HCT116 (cell line): ENCODE measurements around the gene OGA. TPM values are rescaled to one million over a fixed set of nuclear protein-coding genes. Genes with fewer than 3 reads are reported as not detected.

Source experiments
- ATAC-seq: fragments of 200-7000 bp; cut with Tn5 transposase; 2 replicates; pipeline ENCODE4 v1.9.1; 2020; ENCODE audit warnings: mild to moderate bottlenecking, moderate library complexity
- BruUV-seq: library from RNA; stranded (reverse); fragments of 400-500 nt; replicated peaks from 2 replicates; lab custom pipeline; 2021; lab: Mats Ljungman, UMichigan
- CTCF ChIA-PET: fragments of 300-600 bp; sonication (Branson Sonifier 250); formaldehyde crosslinking; loops from one replicate; lab custom pipeline; 2021; ENCODE audit warnings: antibody characterized with exemption; lab: Charles Lee
- POLR2A ChIA-PET: fragments of 300-600, 350-600 bp; sonication (Branson Sonifier 250); formaldehyde crosslinking; loops from one replicate; lab custom pipeline; 2021; ENCODE audit warnings: antibody characterized with exemption; lab: Charles Lee
- RAD21 ChIA-PET, 2 experiments: fragments of 300-600 bp; sonication (Branson Sonifier 250); formaldehyde crosslinking; loops; one replicate each; lab custom pipeline; 2023; ENCODE audit warnings: low total read pairs in 2 of 2; ENCODE audit not compliant: uncharacterized antibody in 2 of 2, unreplicated experiment in 2 of 2, low non-redundant PET in 1 of 2; lab: Charles Lee
- DNase-seq: peaks from one replicate; pipeline ENCODE4 v3.0.0-alpha.2; 2010; ENCODE audit warnings: low read depth, low spot score
- H2AFZ ChIP-seq: fragments of 200-600 bp; shearing (Covaris generic), sonication (generic); 2 replicates; pipeline ENCODE4 v1.6.1; 2017; ENCODE audit warnings: low read depth, mixed run types, mixed read lengths, antibody characterized with exemption, low read length; ENCODE audit not compliant: poor library complexity, severe bottlenecking
- H3K27ac ChIP-seq: 2 replicates; pipeline ENCODE4 v1.5.1; 2012; ENCODE audit warnings: low read depth, low read length
- H3K27me3 ChIP-seq: fragments of 200-600 bp; sonication (generic); 2 replicates; pipeline ENCODE4 v1.6.1; 2016; ENCODE audit warnings: mixed run types, low read length, mixed read lengths; ENCODE audit not compliant: insufficient read depth
- H3K36me3 ChIP-seq, 2 experiments: fragments of 200-500 bp in 1 of 2; fragments of 200-600 bp in 1 of 2; sonication (Bioruptor generic) in 1 of 2; sonication (generic) in 1 of 2; 2 replicates each; pipeline versions ENCODE4 v1.5.1 to v1.6.1; 2014 to 2016; ENCODE audit warnings: low read length in 2 of 2, inconsistent platforms in 1 of 2, mixed read lengths in 1 of 2, mixed run types in 1 of 2; ENCODE audit not compliant: insufficient read depth in 2 of 2, control insufficient read depth in 1 of 2
- H3K4me1 ChIP-seq, 2 experiments: fragments of 200-600 bp in 1 of 2; sonication (generic) in 1 of 2; 2 replicates each; pipeline versions ENCODE4 v1.5.1 to v1.6.1; 2012 to 2017; ENCODE audit warnings: low read length in 2 of 2, inconsistent platforms in 1 of 2, mild to moderate bottlenecking in 1 of 2, mixed read lengths in 1 of 2, mixed run types in 1 of 2, moderate library complexity in 1 of 2; ENCODE audit not compliant: insufficient read depth in 2 of 2, control insufficient read depth in 1 of 2
- H3K4me2 ChIP-seq: fragments of 200-600 bp; sonication (generic); 2 replicates; pipeline ENCODE4 v1.6.1; 2017; ENCODE audit warnings: mixed run types, low read length, mixed read lengths
- H3K4me3 ChIP-seq, 2 experiments: fragments of 200-600 bp in 1 of 2; sonication (generic) in 1 of 2; replicated peaks in 1 of 2; 2 replicates each; pipeline ENCODE4 v1.5.1; 2011 to 2016; ENCODE audit warnings: low read length in 2 of 2, control low read depth in 1 of 2, low read depth in 1 of 2, mild to moderate bottlenecking in 1 of 2, mixed read lengths in 1 of 2, mixed run types in 1 of 2
- H3K79me2 ChIP-seq: fragments of 200-600 bp; sonication (generic); 2 replicates; pipeline ENCODE4 v1.6.1; 2017; ENCODE audit warnings: mild to moderate bottlenecking, mixed run types, low read length, moderate library complexity, mixed read lengths; ENCODE audit not compliant: insufficient read depth
- H3K9ac ChIP-seq: fragments of 200-600 bp; sonication (generic); 2 replicates; pipeline ENCODE4 v1.6.1; 2016; ENCODE audit warnings: low read length, mixed read lengths
- H3K9me2 ChIP-seq: fragments of 200-600 bp; sonication (generic), shearing (Covaris generic); 2 replicates; pipeline ENCODE4 v1.6.1; 2017; ENCODE audit warnings: mixed run types, mild to moderate bottlenecking, moderate library complexity; ENCODE audit not compliant: insufficient read depth
- H3K9me3 ChIP-seq, 2 experiments: fragments of 200-500 bp in 1 of 2; fragments of 200-600 bp in 1 of 2; sonication (Bioruptor generic) in 1 of 2; sonication (generic) in 1 of 2; 2 replicates each; pipeline ENCODE4 v1.6.1; 2014 to 2017; ENCODE audit warnings: low read length in 2 of 2, mixed read lengths in 2 of 2, inconsistent platforms in 1 of 2, low read depth in 1 of 2, mild to moderate bottlenecking in 1 of 2, mixed run types in 1 of 2, moderate library complexity in 1 of 2; ENCODE audit not compliant: control insufficient read depth in 1 of 2, insufficient read depth in 1 of 2
- H4K20me1 ChIP-seq: fragments of 200-600 bp; sonication (generic), shearing (Covaris generic); 2 replicates; pipeline ENCODE4 v1.6.1; 2017; ENCODE audit warnings: mixed run types, mild to moderate bottlenecking, moderate library complexity; ENCODE audit not compliant: insufficient read depth
- CBX3 ChIP-seq: IDR thresholded peaks from 2 replicates; pipeline ENCODE4 v1.6.1; 2012; ENCODE audit warnings: low read depth
- EGR1 ChIP-seq: IDR thresholded peaks from 2 replicates; pipeline ENCODE4 v1.6.1; 2012; ENCODE audit warnings: low read depth
- ELF1 ChIP-seq: IDR thresholded peaks from 2 replicates; pipeline ENCODE4 v1.6.1; 2012; ENCODE audit warnings: low read depth, borderline replicate concordance
- EZH2phosphoT487 ChIP-seq: fragments of 200-600 bp; IDR thresholded peaks from 2 replicates; pipeline ENCODE4 v1.6.1; 2018; ENCODE audit warnings: antibody characterized with exemption, borderline replicate concordance
- FOSL1 ChIP-seq: IDR thresholded peaks from 2 replicates; pipeline ENCODE4 v1.6.1; 2012; ENCODE audit warnings: low read depth
- JUND ChIP-seq: IDR thresholded peaks from 2 replicates; pipeline ENCODE4 v1.6.1; 2012
- POLR2AphosphoS5 ChIP-seq: IDR thresholded peaks from 2 replicates; pipeline ENCODE4 v1.6.1; 2011; ENCODE audit warnings: mild to moderate bottlenecking, low read depth, low read length, moderate library complexity
- SIN3A ChIP-seq: IDR thresholded peaks from 2 replicates; pipeline ENCODE4 v1.6.1; 2012; ENCODE audit warnings: low read depth
- SP1 ChIP-seq: IDR thresholded peaks from 2 replicates; pipeline ENCODE4 v1.6.1; 2012; ENCODE audit warnings: low read depth
- TCF7L2 ChIP-seq: IDR thresholded peaks from 2 replicates; pipeline ENCODE4 v1.7.0; 2011; ENCODE audit warnings: borderline replicate concordance, inconsistent platforms; ENCODE audit not compliant: insufficient read depth, insufficient read length; ENCODE audit errors: extremely low read depth
- ZNF274 ChIP-seq: fragments of 200-500 bp; sonication (Bioruptor generic); IDR thresholded peaks from 2 replicates; pipeline ENCODE4 v1.6.1; 2014; ENCODE audit warnings: mild to moderate bottlenecking, low read depth, low read length, inconsistent platforms
- intact Hi-C: fragments of 100-400 bp; cut with micrococcal nuclease; formaldehyde crosslinking; loops from 2 replicates; pipeline ENCODE4 v1.10.0; 2022
- total RNA-seq: library from RNA; stranded (reverse); gene quantifications from one replicate; pipeline ENCODE4 v1.2.1, GENCODE V29; 2021; ENCODE audit not compliant: unreplicated experiment
- TF ChIP-seq, protein P1 (sequence below): IDR thresholded peaks from 2 replicates; pipeline ENCODE4 v1.6.1; 2012

The OGA gene
- total RNA-seq, 1 experiment from 2014 or later, result 127 TPM

DNA sequence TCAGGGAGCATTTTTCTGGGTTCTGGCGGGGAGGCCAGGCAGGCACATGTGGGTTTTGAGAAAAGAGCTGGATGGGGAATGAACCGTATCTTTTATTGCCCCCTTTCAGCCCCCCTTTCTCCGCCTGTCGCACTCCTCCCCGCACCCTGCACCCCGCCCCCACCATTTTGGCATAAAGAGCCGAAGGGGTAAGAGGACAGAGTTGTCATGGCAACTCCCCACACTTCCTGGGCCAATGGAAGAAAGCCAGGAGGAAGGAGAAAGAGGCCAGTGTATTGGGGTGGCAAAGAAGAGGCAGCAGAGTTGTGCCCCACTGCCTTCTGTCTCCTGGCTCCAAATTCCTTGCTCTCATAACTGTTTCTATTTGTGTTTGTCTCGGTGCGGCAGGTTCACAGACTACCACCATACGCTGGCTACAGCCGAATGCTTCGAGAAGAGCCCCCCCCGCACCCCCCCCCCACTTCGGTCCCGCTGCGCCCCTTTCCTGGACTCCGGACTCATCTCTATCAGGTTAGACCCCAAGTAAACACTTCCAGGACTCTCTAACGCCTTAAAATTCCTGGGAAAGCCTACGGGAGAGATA lies 21.9 kb upstream of the OGA start:
- no peak overlapping the region for H2AFZ ChIP-seq
- ChIA-PET RAD21 (interaction anchor here (0.6 to 3.6 kb wide), 11 partner anchors 22 to 312 kb away, joined by 3 to 50 read pairs (median 6); partner anchors contain the start of gene OGA (in 2 of the 2)), POLR2A (interaction anchor here (0.6 to 3.0 kb wide), 7 partner anchors 22 to 282 kb away, joined by 3 to 21 read pairs (median 3); partner anchors contain the start of genes ARMH3 and OGA), CTCF (interaction anchor here (0.6 to 5.9 kb wide), 57 partner anchors 8 to 842 kb away, joined by 3 to 267 read pairs (median 6); partner anchors contain the start of genes ARMH3, HPS6, NOLC1 and OGA)
- H3K4me2 ChIP-seq, result peak overlapping the region; percentile 95
- no peaks in the 10 kb centered on the region for H3K79me2 ChIP-seq
- BruUV-seq, result TSS peak; percentile 72
- H4K20me1 ChIP-seq, result no peaks in the 10 kb centered on the region
- H3K4me1 ChIP-seq, result peaks cover 14 to 37% of the 10 kb centered on the region in 2 experiments
- ATAC-seq, result peak; percentile 33
- peak overlapping the region; percentile 48 to 60 for H3K4me3 ChIP-seq
- H3K9me2 ChIP-seq, result no peaks in the 10 kb centered on the region
- peak overlapping the region; percentile 69 for H3K9ac ChIP-seq
- H3K9me3 ChIP-seq, result no peaks in the 10 kb centered on the region
- intact Hi-C loops, result loop anchor here (1.0 to 5.0 kb wide), 3 partner anchors 170 to 628 kb away; no protein-coding TSS in a partner anchor
- no peak for DNase-seq
- H3K27ac ChIP-seq, result peak overlapping the region; percentile 4
- TF ChIP-seq TCF7L2 (no peak), EGR1 (no peak), JUND (no peak), CBX3 (no peak), FOSL1 (no peak), ELF1 (no peak), ZNF274 (no peak), SP1 (no peak), POLR2AphosphoS5 (no peak), SIN3A (no peak), EZH2phosphoT487 (no peak)
- TF ChIP-seq, protein P1, sequence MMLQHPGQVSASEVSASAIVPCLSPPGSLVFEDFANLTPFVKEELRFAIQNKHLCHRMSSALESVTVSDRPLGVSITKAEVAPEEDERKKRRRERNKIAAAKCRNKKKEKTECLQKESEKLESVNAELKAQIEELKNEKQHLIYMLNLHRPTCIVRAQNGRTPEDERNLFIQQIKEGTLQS, result no peak
- no peaks in the 10 kb centered on the region for H3K27me3 ChIP-seq
- H3K36me3 ChIP-seq, result no peaks in the 10 kb centered on the region
